HG02571 (cell line): ENCODE data around the gene WDR83.
"Not testable (repeated sequence)": the region's sequence is repeated elsewhere in the genome, so short reads cannot be mapped to it uniquely, and the experiment has no call there.

Experiments used
- ATAC-seq: cut with Tn5 transposase; IDR thresholded peaks from one replicate; pipeline ENCODE4 v1.9.1; 2021; ENCODE audit warnings: mild to moderate bottlenecking, moderate library complexity; ENCODE audit not compliant: unreplicated experiment

WDR83 gene

GRCh38 chr19:12681074-12681987 is 14.7 kb downstream of the WDR83 start, which contains the start of gene DHPS:
TSS of gene DHPS (minus strand) at chr19:12681880. CDS start at chr19:12681766, 114 bp downstream.
- peak; percentile 69 for ATAC-seq

GRCh38 chr19:12685831-12686230 is 19.2 kb downstream of the WDR83 start:
- no peak for ATAC-seq

GRCh38 chr19:12687496-12688196 is 21.0 kb downstream of the WDR83 start, which contains the start of gene GNG14:
TSS of gene GNG14 (plus strand) at chr19:12687998. CDS start at chr19:12688049, 51 bp downstream.
- ATAC-seq, result no peak

GRCh38 chr19:12689012-12689411 is 22.4 kb downstream of the WDR83 start:
- ATAC-seq, result no peak

- no peak for ATAC-seq
These were observed 23.1 kb downstream of the WDR83 start for GRCh38 chr19:12689581-12690216.

- no peak for ATAC-seq
These were observed 26.4 kb downstream of the WDR83 start for GRCh38 chr19:12692960-12693359.

- ATAC-seq, result no peak
These were observed 28.0 kb downstream of the WDR83 start for GRCh38 chr19:12694641-12695040.

- no peak for ATAC-seq
These were observed 28.5 kb downstream of the WDR83 start for GRCh38 chr19:12695096-12695495.

GRCh38 chr19:12695514-12695913 is 28.9 kb downstream of the WDR83 start:
- ATAC-seq, result no peak

GRCh38 chr19:12695997-12696365 is 29.4 kb downstream of the WDR83 start:
- ATAC-seq, result no peak

GRCh38 chr19:12696366-12697335 is 30.0 kb downstream of the WDR83 start, which contains the start of gene FBXW9:
TSS of gene FBXW9 (minus strand) at chr19:12696631. CDS start at chr19:12696581, 50 bp downstream.
- ATAC-seq, result peak; percentile 69

GRCh38 chr19:12697425-12697824 is 30.8 kb downstream of the WDR83 start:
- ATAC-seq, result not testable (repeated sequence)

- no peak for ATAC-seq
These were observed 31.5 kb downstream of the WDR83 start for GRCh38 chr19:12698138-12698537.

GRCh38 chr19:12701596-12702282 is 35.1 kb downstream of the WDR83 start:
- ATAC-seq, result no peak

GRCh38 chr19:12703046-12703445 is 36.4 kb downstream of the WDR83 start:
- no peak for ATAC-seq

- ATAC-seq, result no peak
These were observed 38.6 kb downstream of the WDR83 start for GRCh38 chr19:12705169-12705568.

- no peak for ATAC-seq
These were observed 39.2 kb downstream of the WDR83 start for GRCh38 chr19:12705654-12706331.

GRCh38 chr19:12706332-12706718 is 39.7 kb downstream of the WDR83 start:
- no peak for ATAC-seq

- ATAC-seq, result no peak
These were observed 42.0 kb downstream of the WDR83 start for GRCh38 chr19:12708641-12709040.
